Measurements from ENCODE around the gene TMPRSS2. TPM values are rescaled to one million over a fixed set of nuclear protein-coding genes. Genes with fewer than 3 reads are reported as not detected.

TMPRSS2 gene
- total RNA-seq, 2 experiments from 2014 or later: not detected

- no peak overlapping the region for H3K4me3 Mint-ChIP-seq
- H3K4me1 Mint-ChIP-seq (ENCODE audit: low read depth): peaks cover 7% of the 10 kb centered on the region
- ATAC-seq (ENCODE audit: poor library complexity): no peak
- no peak overlapping the region for H3K27ac Mint-ChIP-seq
- CTCF ChIA-PET: no interaction called here
- no peaks in the 10 kb centered on the region for H3K36me3 Mint-ChIP-seq (ENCODE audit: low read depth)
- no peaks in the 10 kb centered on the region for H3K9me3 Mint-ChIP-seq
- Histone ChIP-seq H3K27me3 (ENCODE audit: control insufficient read depth in 1 of 2, insufficient read depth in 2 of 2, low read length in 2 of 2) (no peaks in the 10 kb centered on the region), H3K4me3 (ENCODE audit: low read length) (no peak overlapping the region), H3K9me3 (ENCODE audit: control insufficient read depth in 1 of 2, insufficient read depth in 1 of 2, low read length in 2 of 2) (no peaks in the 10 kb centered on the region), H3K4me1 (ENCODE audit: insufficient read depth, low read length) (no peaks in the 10 kb centered on the region), H3K27ac (ENCODE audit: low read depth in 1 of 2, low read length in 2 of 2) (no peak overlapping the region), H3K36me3 (ENCODE audit: insufficient read depth, low read length) (no peaks in the 10 kb centered on the region)
- intact Hi-C loops (cut with DNase I, micrococcal nuclease): no loop called here
- H3K27me3 Mint-ChIP-seq: peaks cover 11% of the 10 kb centered on the region
- TF ChIP-seq CTCF (IDR thresholded peaks at IDR 0.05): no peak
- DNase-seq: no peak
- POLR2A ChIA-PET: no interaction called here
Observed at GRCh38 chr21:41479686-41480085, 28.3 kb downstream of the TMPRSS2 start.

GRCh38 chr21:41478319-41479177 lies 29.4 kb downstream of the TMPRSS2 start:
- no peak for ATAC-seq (ENCODE audit: poor library complexity)
- Histone ChIP-seq H3K4me3 (ENCODE audit: low read length) (no peak overlapping the region), H3K4me1 (ENCODE audit: insufficient read depth, low read length) (no peaks in the 10 kb centered on the region), H3K9me3 (ENCODE audit: control insufficient read depth in 1 of 2, insufficient read depth in 1 of 2, low read length in 2 of 2) (no peaks in the 10 kb centered on the region), H3K27me3 (ENCODE audit: control insufficient read depth in 1 of 2, insufficient read depth in 2 of 2, low read length in 2 of 2) (no peaks in the 10 kb centered on the region), H3K36me3 (ENCODE audit: insufficient read depth, low read length) (no peaks in the 10 kb centered on the region), H3K27ac (ENCODE audit: low read depth in 1 of 2, low read length in 2 of 2) (no peak overlapping the region)
- DNase-seq: no peak
- H3K27me3 Mint-ChIP-seq: peaks cover 11% of the 10 kb centered on the region
- H3K9me3 Mint-ChIP-seq: no peaks in the 10 kb centered on the region
- TF ChIP-seq CTCF (IDR thresholded peaks at IDR 0.05): no peak
- CTCF ChIA-PET: no interaction called here
- intact Hi-C loops (cut with DNase I, micrococcal nuclease): no loop called here
- no peaks in the 10 kb centered on the region for H3K36me3 Mint-ChIP-seq (ENCODE audit: low read depth)
- POLR2A ChIA-PET: no interaction called here
- H3K4me1 Mint-ChIP-seq (ENCODE audit: low read depth): peaks cover 7% of the 10 kb centered on the region
- no peak overlapping the region for H3K27ac Mint-ChIP-seq
- H3K4me3 Mint-ChIP-seq: no peak overlapping the region

- H3K9me3 ChIP-seq (ENCODE audit: control insufficient read depth in 1 of 2, insufficient read depth in 1 of 2, low read length in 2 of 2): no peaks in the 10 kb centered on the region
- Mint-ChIP-seq H3K4me1 (ENCODE audit: low read depth) (peaks cover 7% of the 10 kb centered on the region), H3K36me3 (ENCODE audit: low read depth) (no peaks in the 10 kb centered on the region), H3K4me3 (no peak overlapping the region), H3K9me3 (no peaks in the 10 kb centered on the region), H3K27me3 (peaks cover 8% of the 10 kb centered on the region), H3K27ac (no peak overlapping the region)
- DNase-seq (no peak), ATAC-seq (ENCODE audit: poor library complexity) (no peak)
- H3K27ac ChIP-seq (ENCODE audit: low read depth in 1 of 2, low read length in 2 of 2): no peak overlapping the region
- H3K27me3 ChIP-seq (ENCODE audit: control insufficient read depth in 1 of 2, insufficient read depth in 2 of 2, low read length in 2 of 2): no peaks in the 10 kb centered on the region
- ChIA-PET POLR2A (no interaction called here), CTCF (no interaction called here)
- H3K4me3 ChIP-seq (ENCODE audit: low read length): no peak overlapping the region
- no peaks in the 10 kb centered on the region for H3K36me3 ChIP-seq (ENCODE audit: insufficient read depth, low read length)
- H3K4me1 ChIP-seq (ENCODE audit: insufficient read depth, low read length): no peaks in the 10 kb centered on the region
- intact Hi-C loops (cut with DNase I, micrococcal nuclease): no loop called here
- no peak for TF ChIP-seq CTCF (IDR thresholded peaks at IDR 0.05)
Observed at GRCh38 chr21:41477641-41478318, 30.2 kb downstream of the TMPRSS2 start.

Data from CD4-positive, alpha-beta T cell (primary cell).